HG03196 (cell line): ENCODE results near the gene NCOA7.
"Not testable (repeated sequence)": the region's sequence is repeated elsewhere in the genome, so short reads cannot be mapped to it uniquely, and the experiment has no call there.

Source experiments
- ATAC-seq: cut with Tn5 transposase; IDR thresholded peaks from one replicate; pipeline ENCODE4 v1.9.1; 2021; ENCODE audit not compliant: unreplicated experiment

NCOA7 gene

GRCh38 chr6:125753937-125754259 is 36.9 kb upstream of the NCOA7 start:
- ATAC-seq, result no peak

- ATAC-seq, result no peak
These were observed 36.2 kb upstream of the NCOA7 start for GRCh38 chr6:125754566-125754965.

GRCh38 chr6:125759184-125759902 is 31.4 kb upstream of the NCOA7 start:
- no peak for ATAC-seq

- ATAC-seq, result no peak
These were observed 30.8 kb upstream of the NCOA7 start for GRCh38 chr6:125759959-125760457.

GRCh38 chr6:125764121-125764671 is 26.6 kb upstream of the NCOA7 start:
- ATAC-seq, result no peak

- ATAC-seq, result no peak
These were observed 24.8 kb upstream of the NCOA7 start for GRCh38 chr6:125765944-125766343.

GRCh38 chr6:125766641-125767040 is 24.1 kb upstream of the NCOA7 start:
- no peak for ATAC-seq

- ATAC-seq, result no peak
These were observed 21.5 kb upstream of the NCOA7 start for GRCh38 chr6:125769147-125769783.

GRCh38 chr6:125773387-125774341 is 17.1 kb upstream of the NCOA7 start:
- no peak for ATAC-seq

GRCh38 chr6:125776107-125776826 is 14.5 kb upstream of the NCOA7 start:
- not testable (repeated sequence) for ATAC-seq

GRCh38 chr6:125779924-125780539 is 10.7 kb upstream of the NCOA7 start:
- peak; percentile 83 for ATAC-seq

GRCh38 chr6:125780540-125781313 is 10.0 kb upstream of the NCOA7 start:
- ATAC-seq, result peak; percentile 74

GRCh38 chr6:125781314-125781868 is 9.4 kb upstream of the NCOA7 start:
- ATAC-seq, result peak; percentile 37

GRCh38 chr6:125784365-125784764 is 6.4 kb upstream of the NCOA7 start:
- no peak for ATAC-seq

- no peak for ATAC-seq
These were observed 3.0 kb upstream of the NCOA7 start for GRCh38 chr6:125787791-125788190.

- ATAC-seq, result no peak
These were observed 1.6 kb upstream of the NCOA7 start for GRCh38 chr6:125789167-125789566.

GRCh38 chr6:125789576-125790357 is 993 bp upstream of the NCOA7 start:
- peak; percentile 22 for ATAC-seq

- ATAC-seq, result peak; percentile 27
These were observed 525 bp downstream of the NCOA7 start for GRCh38 chr6:125791151-125791819.
